GM21737 (cell line): ENCODE data around the gene DNAJC12.
A peak's percentile ranks its signal among the peaks of the same experiment; 100 is the strongest.
"Not testable (repeated sequence)": the region's sequence is repeated elsewhere in the genome, so short reads cannot be mapped to it uniquely, and the experiment has no call there.

Experiments
- ATAC-seq: cut with Tn5 transposase; IDR thresholded peaks from one replicate; pipeline ENCODE4 v1.9.1; 2021; ENCODE audit warnings: mild to moderate bottlenecking, moderate library complexity; ENCODE audit not compliant: unreplicated experiment

Gene DNAJC12

GRCh38 chr10:67794909-67795460, 43.0 kb downstream of the DNAJC12 start:
- no peak for ATAC-seq

DNA sequence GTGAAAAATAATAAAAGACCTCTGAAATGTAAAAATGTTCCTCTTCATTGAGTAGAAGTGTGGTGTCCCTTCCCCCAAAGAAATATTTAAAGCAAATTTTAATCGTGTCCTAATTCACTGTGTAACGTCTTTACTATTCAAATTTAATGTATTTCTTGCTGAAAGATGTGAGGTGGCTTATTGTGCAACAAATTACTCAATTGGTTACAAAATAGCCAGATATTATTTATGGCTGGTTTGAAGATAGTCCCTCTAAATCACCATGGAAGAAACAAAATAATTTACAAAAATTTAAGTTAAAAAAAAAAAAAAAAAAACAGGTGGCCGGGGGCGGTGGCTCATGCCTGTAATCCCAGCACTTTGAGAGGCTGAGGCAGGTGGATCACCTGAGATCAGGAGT, 43.7 kb downstream of the DNAJC12 start:
- no peak for ATAC-seq

GRCh38 chr10:67793313-67793712, 44.7 kb downstream of the DNAJC12 start:
- no peak for ATAC-seq

GRCh38 chr10:67792653-67793052, 45.3 kb downstream of the DNAJC12 start:
- no peak for ATAC-seq

GRCh38 chr10:67790534-67791408, 47.2 kb downstream of the DNAJC12 start:
- no peak for ATAC-seq

GRCh38 chr10:67789769-67790168, 48.2 kb downstream of the DNAJC12 start:
- ATAC-seq, result no peak

DNA sequence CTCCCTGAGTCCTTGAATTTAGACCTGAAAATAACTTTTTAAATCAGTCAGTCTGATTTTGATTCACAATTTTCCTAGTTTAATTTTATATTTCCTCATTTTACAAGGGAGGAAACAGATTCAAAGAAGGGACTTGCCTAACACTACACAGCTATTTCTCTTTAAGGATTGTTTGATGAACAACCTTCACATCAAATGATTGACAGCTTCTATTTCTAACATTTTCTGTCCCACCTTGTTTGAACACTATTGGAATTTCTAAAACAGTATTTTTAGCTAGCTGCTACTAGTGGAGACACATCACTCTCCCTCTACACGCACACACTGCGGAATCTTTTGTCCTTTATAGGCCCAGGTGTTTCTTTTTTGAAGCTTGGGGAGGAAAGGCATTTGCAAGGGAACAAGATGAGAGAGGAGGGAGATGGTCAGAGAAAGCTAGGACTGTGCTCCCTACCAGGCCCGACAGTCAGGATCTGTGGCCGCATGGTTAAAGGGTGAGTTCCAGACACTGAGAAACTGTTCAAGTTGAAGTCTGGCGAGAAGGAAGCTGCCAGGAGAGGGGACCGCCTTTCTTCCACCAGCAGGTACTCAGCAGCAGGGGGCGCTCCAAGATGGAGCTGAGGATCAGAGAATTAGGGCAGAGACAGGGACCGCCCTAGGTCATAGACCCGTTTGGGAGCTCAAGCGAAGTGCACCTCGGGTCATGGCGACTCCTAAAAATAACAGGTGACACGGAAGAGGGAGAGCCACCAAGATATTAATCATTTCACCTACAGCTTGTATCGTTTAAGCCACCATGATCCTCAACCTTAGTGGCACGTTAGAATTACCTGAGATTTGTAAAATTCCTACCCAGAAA, 49.7 kb downstream of the DNAJC12 start:
- ATAC-seq, result peak; percentile 76

DNA sequence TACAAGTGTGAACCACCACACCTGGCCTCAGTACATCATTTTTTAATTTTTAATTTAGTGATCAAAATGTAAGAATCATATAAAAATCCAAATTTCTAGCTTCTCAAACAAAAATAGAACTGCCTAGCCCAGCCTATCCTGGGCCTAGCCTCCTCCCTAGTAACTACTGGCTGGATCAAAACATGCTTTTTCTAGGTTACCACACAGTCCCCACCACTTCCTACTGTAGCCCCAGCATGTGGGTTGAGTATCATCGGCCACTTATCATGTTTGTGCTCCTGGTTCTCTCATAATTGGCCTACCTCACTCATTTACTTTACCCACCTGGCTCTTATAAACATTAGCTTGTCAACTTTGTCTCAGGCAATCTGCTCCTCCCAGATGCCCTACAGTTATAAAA, 52.9 kb downstream of the DNAJC12 start:
- no peak for ATAC-seq

DNA sequence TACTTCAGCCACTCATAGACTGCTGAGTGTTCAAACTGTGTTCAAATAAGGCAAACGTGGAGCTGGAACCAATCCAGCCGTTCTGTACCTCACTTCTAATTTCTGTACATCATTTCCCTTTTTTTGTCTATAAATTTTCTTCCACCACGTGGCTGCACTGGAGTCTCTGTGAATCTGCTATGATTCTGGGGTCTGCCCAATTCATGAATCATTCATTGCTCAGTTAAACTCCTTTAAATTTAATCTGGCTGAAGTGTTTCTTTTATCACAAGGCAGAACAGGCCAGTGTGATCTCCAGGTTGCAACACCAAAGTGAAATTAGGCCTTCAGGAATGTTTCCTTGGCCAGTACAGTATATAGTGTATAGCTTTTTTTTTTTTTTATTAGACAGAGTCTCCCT, 53.5 kb downstream of the DNAJC12 start:
- ATAC-seq, result no peak

DNA sequence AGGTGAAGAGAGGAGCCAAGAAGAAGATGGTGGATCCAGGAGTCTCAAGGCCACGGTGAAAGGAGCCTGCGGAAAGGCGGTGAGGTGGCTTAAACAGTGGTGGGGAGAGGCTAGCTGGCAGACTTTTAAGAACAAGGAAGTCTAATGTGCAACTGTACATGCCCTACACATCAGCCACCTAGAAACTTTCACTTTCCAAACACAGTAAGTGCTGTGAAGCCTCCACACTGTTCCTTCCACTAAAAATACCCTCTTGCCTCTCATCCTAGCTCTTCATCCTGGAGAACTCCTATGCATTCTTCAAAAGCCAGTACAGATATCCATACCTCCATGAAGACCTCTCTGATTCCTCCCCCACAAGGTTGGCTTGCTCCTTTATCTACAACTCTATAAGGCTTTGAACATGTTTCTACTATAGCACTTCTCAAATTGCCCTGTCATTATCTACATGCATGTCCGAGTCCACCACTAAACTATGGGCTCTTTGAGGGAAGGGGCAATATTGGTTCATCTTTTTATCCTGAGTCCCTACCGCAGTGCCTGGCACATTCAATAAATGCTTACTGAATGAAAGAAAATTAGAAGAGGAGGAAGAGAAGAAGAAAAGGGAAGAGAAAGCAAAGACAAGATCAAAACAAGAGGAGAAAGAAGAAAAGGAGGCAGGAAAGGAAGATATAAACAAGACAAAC, 54.2 kb downstream of the DNAJC12 start:
- no peak for ATAC-seq

DNA sequence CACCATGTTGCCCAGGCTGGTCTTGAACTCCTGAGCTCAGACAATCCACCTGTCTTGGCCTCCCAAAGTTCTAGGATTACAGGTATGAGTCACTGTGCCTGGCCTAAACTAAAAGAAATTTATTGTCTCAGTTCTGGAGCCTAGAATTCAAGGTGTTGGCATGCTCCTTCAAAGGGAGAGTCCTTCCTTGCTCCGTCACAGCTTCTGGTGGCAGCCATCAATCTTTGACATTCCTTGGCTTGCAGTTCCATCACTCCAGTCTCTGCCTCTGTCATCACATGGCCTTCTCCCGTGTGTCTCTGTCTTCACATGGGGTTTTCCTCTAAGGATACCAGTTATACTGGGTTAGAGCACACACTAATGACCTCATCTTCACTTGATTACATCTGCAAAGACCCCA, 55.5 kb downstream of the DNAJC12 start:
- ATAC-seq, result no peak

- ATAC-seq, result peak; percentile 82
These were observed 57.0 kb downstream of the DNAJC12 start for GRCh38 chr10:67780759-67781538.

GRCh38 chr10:67780204-67780621, 57.8 kb downstream of the DNAJC12 start:
- not testable (repeated sequence) for ATAC-seq

DNA sequence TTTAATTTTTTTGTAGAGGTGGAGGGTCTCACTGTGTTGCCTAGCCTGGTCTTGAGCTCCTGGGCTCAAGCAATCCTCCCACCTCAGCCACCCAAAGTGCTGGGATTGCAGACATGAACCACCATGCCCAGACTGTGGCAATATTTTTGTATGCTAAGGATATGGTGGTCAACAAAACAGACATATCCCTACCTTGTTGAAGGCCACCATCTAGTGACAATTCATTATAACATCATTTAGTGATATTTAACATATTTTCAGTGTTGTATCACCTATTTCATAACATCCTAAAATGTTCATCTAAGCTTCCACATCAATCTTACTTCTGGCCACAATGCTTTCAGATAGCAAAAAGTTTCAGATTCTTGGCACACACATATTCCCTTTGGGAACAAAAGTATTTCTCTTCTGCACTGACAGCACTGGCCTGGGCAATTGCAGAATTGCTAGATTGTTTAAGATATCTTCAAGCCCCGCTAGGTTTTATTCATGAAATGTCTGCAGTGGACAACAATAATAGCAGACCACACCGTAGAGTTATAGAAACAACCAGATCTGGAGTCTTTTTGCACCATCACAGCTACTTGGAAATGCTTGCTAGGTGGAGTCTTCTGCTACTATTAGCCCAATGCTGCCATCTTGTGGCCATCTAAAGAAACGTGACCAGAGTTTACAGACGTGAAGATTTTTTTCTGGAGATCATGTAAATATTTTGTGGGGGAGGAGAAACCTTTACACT, 58.4 kb downstream of the DNAJC12 start:
- peak; percentile 40 for ATAC-seq

DNA sequence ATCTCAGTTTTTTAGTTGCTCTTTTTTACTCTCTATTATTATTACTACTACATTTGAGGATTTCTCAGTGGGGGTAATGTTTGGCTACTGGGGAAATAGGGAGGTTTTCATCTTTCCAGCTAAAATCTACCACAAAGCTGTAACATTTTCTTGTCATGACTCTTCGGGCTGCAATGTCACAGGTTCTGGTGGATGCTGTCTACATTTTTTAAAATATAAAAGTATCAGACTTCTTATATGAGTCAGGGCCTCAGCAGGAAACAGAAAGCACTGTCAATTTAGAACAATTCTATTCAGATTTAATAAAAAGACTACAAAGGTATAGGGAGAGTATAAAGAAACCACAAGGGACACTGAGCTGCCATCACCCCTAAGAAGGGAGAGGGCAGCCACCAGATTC, 61.6 kb downstream of the DNAJC12 start:
- no peak for ATAC-seq

DNA sequence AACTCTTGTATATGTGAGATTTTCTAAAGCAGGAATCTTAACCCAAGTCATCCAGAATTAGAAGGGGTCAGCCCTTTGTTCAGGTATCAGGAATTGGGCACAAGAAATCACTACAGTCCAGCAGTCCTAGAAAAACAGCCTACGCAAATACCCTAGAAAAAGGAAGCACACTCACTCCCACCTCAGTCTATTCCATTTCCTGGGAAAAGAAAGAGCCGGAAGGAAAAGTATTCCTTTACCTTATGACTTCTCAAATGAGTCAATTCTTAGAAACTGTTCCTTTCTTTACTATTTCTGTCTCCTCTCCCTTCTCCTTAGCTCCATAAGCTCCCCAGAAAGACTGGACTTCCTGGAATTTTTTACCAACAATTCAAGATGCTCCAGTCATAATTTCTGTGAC, 62.7 kb downstream of the DNAJC12 start:
- ATAC-seq, result no peak

- peak; percentile 87 for ATAC-seq
These were observed 65.0 kb downstream of the DNAJC12 start for GRCh38 chr10:67772894-67773511.

GRCh38 chr10:67772151-67772550, 65.8 kb downstream of the DNAJC12 start:
- no peak for ATAC-seq

- peak; percentile 12 for ATAC-seq
These were observed 66.8 kb downstream of the DNAJC12 start for GRCh38 chr10:67771200-67771599.
